A549 (cell line): ENCODE data around the gene KLF6. TPM values are rescaled to one million over a fixed set of nuclear protein-coding genes. Genes with fewer than 3 reads are reported as not detected.

Source experiments
- ATAC-seq, 2 experiments: fragments of 200-7000 bp in 1 of 2; fragments of >200 bp in 1 of 2; cut with Nextera tagmentation in 1 of 2; cut with Tn5 transposase in 1 of 2; 3 replicates each; pipeline versions ENCODE4 v1.8.0 to v1.9.1; 2018 to 2020; ENCODE audit warnings: mild to moderate bottlenecking in 1 of 2, moderate library complexity in 1 of 2
- CTCF ChIA-PET: fragments of 300-600 bp; sonication (Branson Sonifier 250); formaldehyde crosslinking; extraction: SDS; loops from one replicate; lab custom pipeline; 2021; ENCODE audit warnings: antibody characterized with exemption, inconsistent platforms; lab: Yijun Ruan, JAX
- POLR2A ChIA-PET: fragments of 350-600 bp; formaldehyde crosslinking; extraction: SDS; loops from one replicate; lab custom pipeline; 2021; ENCODE audit warnings: antibody characterized with exemption, inconsistent platforms; lab: Yijun Ruan, JAX
- DNase-seq, 2 experiments: peaks; one replicate each; pipeline versions ENCODE4 v3.0.0 to v3.0.0-alpha.2; 2011 to 2016; ENCODE audit warnings: low read depth in 1 of 2, low spot score in 1 of 2
- FAIRE-seq: peaks from 2 replicates; lab custom pipeline; 2011; peaks lifted over from hg19 to GRCh38; lab: Jason Lieb, UNC
- H3K27ac ChIP-seq, 2 experiments: fragments of >200 bp; sonication (Bioruptor Twin); formaldehyde crosslinking; 3 replicates each; pipeline ENCODE4 v1.5.1; 2016 to 2017
- H3K4me1 ChIP-seq: fragments of >200 bp; sonication (Bioruptor Twin); formaldehyde crosslinking; 3 replicates; pipeline ENCODE4 v1.6.1; 2016
- H3K4me2 ChIP-seq: fragments of >200 bp; sonication (Bioruptor Twin); formaldehyde crosslinking; 3 replicates; pipeline ENCODE4 v1.6.1; 2016
- H3K4me3 ChIP-seq: fragments of >200 bp; sonication (Bioruptor Twin); formaldehyde crosslinking; 3 replicates; pipeline ENCODE4 v1.5.1; 2016
- H3K9me3 ChIP-seq: fragments of >200 bp; sonication (Bioruptor Twin); formaldehyde crosslinking; 3 replicates; pipeline ENCODE4 v1.6.1; 2016
- BHLHE40 ChIP-seq: IDR thresholded peaks from 2 replicates; pipeline ENCODE4 v1.6.1; 2012; ENCODE audit warnings: low read depth, low read length, inconsistent platforms
- CBX2 ChIP-seq: fragments of 200-600 bp; sonication (generic); IDR thresholded peaks from 2 replicates; pipeline ENCODE4 v1.6.1; 2016; ENCODE audit warnings: low read depth, mild to moderate bottlenecking, borderline replicate concordance
- CEBPB ChIP-seq, 2 experiments: fragments of >200 bp in 1 of 2; sonication (Bioruptor Twin) in 1 of 2; formaldehyde crosslinking in 1 of 2; IDR thresholded peaks; 2 replicates each; pipeline ENCODE4 v1.6.1; 2012 to 2016
- CHD2 ChIP-seq: fragments of 150-350 bp; IDR thresholded peaks from 2 replicates; pipeline ENCODE4 v1.6.1; 2014; ENCODE audit warnings: low read length; ENCODE audit not compliant: partially characterized antibody
- FOSB ChIP-seq: fragments of 250-450 bp; sonication (Bioruptor Pico); IDR thresholded peaks from 2 replicates; pipeline ENCODE4 v1.5.0; 2020; ENCODE audit warnings: mild to moderate bottlenecking, moderate library complexity
- FOSL2 ChIP-seq, 2 experiments: fragments of 450-650 bp in 1 of 2; fragments of >200 bp in 1 of 2; sonication (Bioruptor Twin) in 1 of 2; formaldehyde crosslinking; IDR thresholded peaks; 2 replicates each; pipeline versions ENCODE4 v1.5.0 to v1.6.1; 2016 to 2020; ENCODE audit warnings: mild to moderate bottlenecking in 1 of 2, moderate library complexity in 1 of 2
- GATA3 ChIP-seq: IDR thresholded peaks from 2 replicates; pipeline ENCODE4 v1.6.1; 2012; ENCODE audit warnings: borderline replicate concordance
- HOXA7 ChIP-seq: fragments of 250-450 bp; sonication (Bioruptor Pico); IDR thresholded peaks from 2 replicates; pipeline ENCODE4 v1.5.0; 2020; ENCODE audit warnings: mild to moderate bottlenecking, moderate library complexity
- JUN ChIP-seq, 2 experiments: fragments of >200 bp; sonication (Bioruptor Twin); formaldehyde crosslinking; IDR thresholded peaks; 2 replicates in 1 of 2; 3 replicates in 1 of 2; pipeline ENCODE4 v1.6.1; 2016 to 2017
- JUNB ChIP-seq: fragments of >200 bp; sonication (Bioruptor Twin); formaldehyde crosslinking; IDR thresholded peaks from 2 replicates; pipeline ENCODE4 v1.6.1; 2016
- KDM1A ChIP-seq: fragments of 200-600 bp; sonication (generic); IDR thresholded peaks from 2 replicates; pipeline ENCODE4 v1.6.1; 2016; ENCODE audit warnings: low read depth, mild to moderate bottlenecking
- KDM5A ChIP-seq: fragments of 200-600 bp; sonication (generic); IDR thresholded peaks from 2 replicates; pipeline ENCODE4 v1.6.1; 2016; ENCODE audit warnings: antibody characterized with exemption, mild to moderate bottlenecking
- MYC ChIP-seq: IDR thresholded peaks from 2 replicates; pipeline ENCODE4 v1.6.1; 2012; ENCODE audit warnings: mild to moderate bottlenecking, inconsistent platforms, low read length, improper control_type of control experiment, borderline replicate concordance
- RFX5 ChIP-seq: fragments of 450-650 bp; IDR thresholded peaks from 2 replicates; pipeline ENCODE4 v1.7.1; 2014; ENCODE audit warnings: antibody characterized with exemption, mild to moderate bottlenecking, moderate library complexity
- SMC3 ChIP-seq: fragments of >200 bp; sonication (Bioruptor Twin); formaldehyde crosslinking; IDR thresholded peaks from 3 replicates; pipeline ENCODE4 v1.6.1; 2018; ENCODE audit warnings: inconsistent platforms
- TFCP2L1 ChIP-seq: fragments of 250-450 bp; sonication (Bioruptor Pico); IDR thresholded peaks from 2 replicates; pipeline ENCODE4 v1.5.0; 2021; ENCODE audit warnings: mild to moderate bottlenecking
- ZNF302 ChIP-seq: fragments of 250-450 bp; sonication (Bioruptor Pico); IDR thresholded peaks from 2 replicates; pipeline ENCODE4 v1.9.0; 2021; ENCODE audit warnings: inconsistent platforms, mild to moderate bottlenecking, moderate library complexity
- WGBS: methylation state at CpG from one replicate; pipeline ENCODE4 v1.1.6; 2017; ENCODE audit errors: missing lambda C conversion rate; 5-methylcytosine and 5-hydroxymethylcytosine counted together
- polyA plus RNA-seq, 4 experiments: library from polyadenylated mRNA; depleted of rRNA in 3 of 4; stranded (reverse); fragments of >200 nt; fragmentation: RNase III in 1 of 4; extraction: RNeasy Plus Mini Kit Qiagen cat#74134 plus additional on column Dnase treatment in 1 of 4; gene quantifications; 2 replicates in 3 of 4; 3 replicates in 1 of 4; pipeline ENCODE4 v1.2.3, GENCODE V29; 2011 to 2017
- TF ChIP-seq, protein P1 (sequence below): IDR thresholded peaks from 2 replicates; pipeline ENCODE4 v1.6.1; 2012
- TF ChIP-seq, protein P2 (sequence below): fragments of 250-450 bp; sonication (Bioruptor Pico); IDR thresholded peaks from 2 replicates; pipeline ENCODE4 v1.5.0; 2021; ENCODE audit warnings: mild to moderate bottlenecking, moderate library complexity, borderline replicate concordance
- TF ChIP-seq, protein P3 (sequence below): fragments of 250-450 bp; sonication (Bioruptor Pico); IDR thresholded peaks from 2 replicates; pipeline ENCODE4 v1.5.0; 2020; ENCODE audit warnings: low read depth, mild to moderate bottlenecking, moderate library complexity
- TF ChIP-seq, protein P4 (sequence below): fragments of 150-350 bp; IDR thresholded peaks from 2 replicates; pipeline ENCODE4 v1.6.1; 2014; ENCODE audit warnings: low read depth, mild to moderate bottlenecking, low read length
- TF ChIP-seq, protein P5 (sequence below): fragments of >200 bp; sonication (Bioruptor Twin); formaldehyde crosslinking; IDR thresholded peaks from 2 replicates; pipeline ENCODE4 v1.6.1; 2016
- TF ChIP-seq, protein P6 (sequence below): fragments of >200 bp; sonication (Bioruptor Twin); formaldehyde crosslinking; IDR thresholded peaks from 3 replicates; pipeline ENCODE4 v1.6.1; 2016

KLF6 gene
- polyA plus RNA-seq, 2 of the 4 experiments (the other 2 are of a cell fraction) = 31.9 to 86.8 TPM

DNA sequence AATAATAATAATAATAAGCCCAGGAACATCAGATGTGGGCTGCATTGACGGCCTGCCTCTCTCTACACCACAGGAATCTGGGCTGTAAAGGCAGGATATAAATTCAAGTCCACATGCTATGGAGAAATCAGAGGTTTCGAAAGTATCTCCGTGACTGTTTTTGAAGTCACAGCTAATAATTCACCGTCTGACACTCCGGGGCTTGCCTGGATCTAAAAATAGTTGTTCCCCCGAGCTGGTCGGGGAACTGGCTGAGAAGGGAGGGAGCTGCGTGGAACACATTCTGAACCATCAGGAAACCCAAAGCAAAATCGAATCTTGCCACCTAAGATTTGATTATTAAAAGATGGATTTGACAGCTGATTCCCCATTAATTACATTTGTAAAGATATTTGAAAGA is 35.4 kb downstream of the KLF6 start (continued):
- TF ChIP-seq FOSB (CRISPR knock-in tag) (no peak), MYC (no peak), GATA3 (no peak)
- TF ChIP-seq, protein P1, sequence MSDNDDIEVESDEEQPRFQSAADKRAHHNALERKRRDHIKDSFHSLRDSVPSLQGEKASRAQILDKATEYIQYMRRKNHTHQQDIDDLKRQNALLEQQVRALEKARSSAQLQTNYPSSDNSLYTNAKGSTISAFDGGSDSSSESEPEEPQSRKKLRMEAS = no peak

DNA sequence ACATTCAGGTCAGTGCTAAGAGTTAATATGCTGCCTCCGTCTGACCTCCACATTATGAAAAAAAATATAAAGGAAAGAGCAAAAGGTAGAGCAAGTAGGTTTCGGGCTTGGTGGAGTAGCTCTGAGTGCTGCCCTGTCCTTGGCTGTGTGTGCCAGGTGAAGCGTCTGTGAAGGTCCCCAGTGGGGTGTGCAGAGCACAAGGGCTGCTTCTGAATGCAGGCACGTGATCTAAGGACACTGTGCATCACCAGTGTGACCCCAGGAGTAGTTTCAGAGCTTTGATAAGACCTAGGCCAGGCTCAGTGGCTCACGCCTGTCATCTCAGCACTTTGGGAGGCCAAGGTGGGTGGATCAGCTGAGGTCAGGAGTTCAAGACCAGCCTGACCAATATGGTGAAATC is 36.0 kb downstream of the KLF6 start:
- Histone ChIP-seq H3K4me3 (no peak overlapping the region), H3K9me3 (no peaks in the 10 kb centered on the region), H3K27ac (no peak overlapping the region), H3K4me1 (no peaks in the 10 kb centered on the region; the same call in 2 of the 3 replicates), H3K4me2 (no peak overlapping the region)
- TF ChIP-seq CBX2 (no peak), TFCP2L1 (CRISPR knock-in tag) (no peak), JUNB (no peak)
- TF ChIP-seq, protein P2, sequence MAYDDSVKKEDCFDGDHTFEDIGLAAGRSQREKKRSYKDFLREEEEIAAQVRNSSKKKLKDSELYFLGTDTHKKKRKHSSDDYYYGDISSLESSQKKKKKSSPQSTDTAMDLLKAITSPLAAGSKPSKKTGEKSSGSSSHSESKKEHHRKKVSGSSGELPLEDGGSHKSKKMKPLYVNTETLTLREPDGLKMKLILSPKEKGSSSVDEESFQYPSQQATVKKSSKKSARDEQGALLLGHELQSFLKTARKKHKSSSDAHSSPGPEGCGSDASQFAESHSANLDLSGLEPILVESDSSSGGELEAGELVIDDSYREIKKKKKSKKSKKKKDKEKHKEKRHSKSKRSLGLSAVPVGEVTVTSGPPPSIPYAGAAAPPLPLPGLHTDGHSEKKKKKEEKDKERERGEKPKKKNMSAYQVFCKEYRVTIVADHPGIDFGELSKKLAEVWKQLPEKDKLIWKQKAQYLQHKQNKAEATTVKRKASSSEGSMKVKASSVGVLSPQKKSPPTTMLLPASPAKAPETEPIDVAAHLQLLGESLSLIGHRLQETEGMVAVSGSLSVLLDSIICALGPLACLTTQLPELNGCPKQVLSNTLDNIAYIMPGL (CRISPR knock-in tag) = no peak
- TF ChIP-seq, protein P3, sequence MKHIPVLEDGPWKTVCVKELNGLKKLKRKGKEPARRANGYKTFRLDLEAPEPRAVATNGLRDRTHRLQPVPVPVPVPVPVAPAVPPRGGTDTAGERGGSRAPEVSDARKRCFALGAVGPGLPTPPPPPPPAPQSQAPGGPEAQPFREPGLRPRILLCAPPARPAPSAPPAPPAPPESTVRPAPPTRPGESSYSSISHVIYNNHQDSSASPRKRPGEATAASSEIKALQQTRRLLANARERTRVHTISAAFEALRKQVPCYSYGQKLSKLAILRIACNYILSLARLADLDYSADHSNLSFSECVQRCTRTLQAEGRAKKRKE (CRISPR knock-in tag) = no peak
- ATAC-seq (no peak), DNase-seq (no peak), FAIRE-seq (no peak)
- ChIA-PET CTCF (no interaction called here), POLR2A (interaction anchor here (1.0 kb wide), 1 partner anchor 9 kb away, joined by 3 read pairs; no protein-coding TSS in a partner anchor)
- WGBS = 81% methylated on average over 5 of the region's 5 CpGs

DNA sequence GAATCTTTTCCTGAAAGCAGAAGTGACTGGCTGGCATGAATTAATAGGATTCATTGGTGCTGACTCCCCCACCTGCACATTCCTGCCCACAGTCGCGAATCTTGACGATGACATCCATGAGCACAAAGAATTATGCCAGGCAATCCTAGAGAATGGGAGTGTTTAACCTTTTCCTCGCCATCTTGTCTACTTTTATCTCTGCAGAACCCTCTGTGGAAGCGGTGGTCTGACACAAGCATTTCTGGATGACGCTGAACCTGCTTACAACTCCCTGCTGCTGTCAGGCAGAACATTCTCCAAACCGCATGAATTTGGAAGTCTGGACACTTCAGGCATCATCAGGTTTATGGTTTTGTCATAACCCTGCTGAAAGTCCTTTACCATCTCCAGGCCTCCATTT is 36.5 kb downstream of the KLF6 start:
- TF ChIP-seq KDM5A = no peak
- TF ChIP-seq KDM1A = no peak
- TF ChIP-seq CHD2 = no peak
- TF ChIP-seq, protein P4, sequence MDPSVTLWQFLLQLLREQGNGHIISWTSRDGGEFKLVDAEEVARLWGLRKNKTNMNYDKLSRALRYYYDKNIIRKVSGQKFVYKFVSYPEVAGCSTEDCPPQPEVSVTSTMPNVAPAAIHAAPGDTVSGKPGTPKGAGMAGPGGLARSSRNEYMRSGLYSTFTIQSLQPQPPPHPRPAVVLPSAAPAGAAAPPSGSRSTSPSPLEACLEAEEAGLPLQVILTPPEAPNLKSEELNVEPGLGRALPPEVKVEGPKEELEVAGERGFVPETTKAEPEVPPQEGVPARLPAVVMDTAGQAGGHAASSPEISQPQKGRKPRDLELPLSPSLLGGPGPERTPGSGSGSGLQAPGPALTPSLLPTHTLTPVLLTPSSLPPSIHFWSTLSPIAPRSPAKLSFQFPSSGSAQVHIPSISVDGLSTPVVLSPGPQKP = no peak
- TF ChIP-seq, protein P5, sequence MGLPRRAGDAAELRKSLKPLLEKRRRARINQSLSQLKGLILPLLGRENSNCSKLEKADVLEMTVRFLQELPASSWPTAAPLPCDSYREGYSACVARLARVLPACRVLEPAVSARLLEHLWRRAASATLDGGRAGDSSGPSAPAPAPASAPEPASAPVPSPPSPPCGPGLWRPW = no peak
- TF ChIP-seq, all 56 proteins: peak for 0
- 92% methylated on average over 7 of the region's 7 CpGs for WGBS
- FAIRE-seq = no peak
- H3K4me1 ChIP-seq = no peaks in the 10 kb centered on the region
- no peak overlapping the region for H3K27ac ChIP-seq
- H3K4me2 ChIP-seq = no peak overlapping the region
- DNase-seq = no peak
- H3K9me3 ChIP-seq = no peaks in the 10 kb centered on the region
- ChIA-PET CTCF (interaction anchor here (1.0 kb wide), 1 partner anchor 150 kb away, joined by 4 read pairs; no protein-coding TSS in a partner anchor), POLR2A (interaction anchor here (0.7 kb wide), 1 partner anchor 22 kb away, joined by 6 read pairs; no protein-coding TSS in a partner anchor)
- no peak for ATAC-seq
- no peak overlapping the region for H3K4me3 ChIP-seq

DNA sequence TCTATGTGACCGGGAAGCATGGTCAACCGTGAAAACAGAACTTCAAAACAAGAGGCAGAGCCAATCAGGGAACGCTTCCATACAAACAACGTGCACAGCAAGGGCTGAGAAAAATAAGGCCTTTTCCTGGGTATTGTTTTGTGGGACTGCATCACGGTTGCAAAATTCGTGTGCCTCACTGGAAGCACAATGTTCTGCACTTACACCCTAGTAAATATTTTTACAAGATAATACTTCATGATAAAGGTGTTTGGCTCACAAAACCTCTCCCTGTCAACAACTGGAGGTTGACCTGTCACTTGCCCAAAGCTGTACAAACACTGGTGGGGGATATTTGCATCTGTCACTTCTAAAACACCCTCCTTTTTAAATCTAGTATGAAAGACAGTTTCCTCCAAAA is 37.0 kb downstream of the KLF6 start:
- ATAC-seq (no peak), DNase-seq (no peak), FAIRE-seq (no peak)
- Histone ChIP-seq H3K4me2 (no peak overlapping the region), H3K9me3 (no peaks in the 10 kb centered on the region), H3K27ac (no peak overlapping the region), H3K4me3 (no peak overlapping the region), H3K4me1 (no peaks in the 10 kb centered on the region)
- CTCF ChIA-PET = interaction anchor here (1.0 to 1.7 kb wide), 3 partner anchors 14 to 508 kb away, joined by 3 to 5 read pairs (median 4); no protein-coding TSS in a partner anchor
- POLR2A ChIA-PET = interaction anchor here (0.7 kb wide), 1 partner anchor 22 kb away, joined by 6 read pairs; no protein-coding TSS in a partner anchor
- 70% methylated on average over 6 of the region's 6 CpGs for WGBS
- TF ChIP-seq ZNF302 (CRISPR knock-in tag) (no peak), CBX2 (no peak), JUN (IDR thresholded peaks at IDR 0.05) (no peak), JUNB (no peak), HOXA7 (CRISPR knock-in tag) (no peak), BHLHE40 (no peak), CEBPB (IDR thresholded peaks at IDR 0.05) (no peak), RFX5 (no peak), SMC3 (no peak), FOSL2 (IDR thresholded peaks at IDR 0.05) (no peak), FOSL2 (CRISPR knock-in tag; IDR thresholded peaks at IDR 0.05) (no peak)
- TF ChIP-seq, protein P2 (CRISPR knock-in tag) = no peak
- TF ChIP-seq, protein P1 = no peak
- TF ChIP-seq, protein P6, sequence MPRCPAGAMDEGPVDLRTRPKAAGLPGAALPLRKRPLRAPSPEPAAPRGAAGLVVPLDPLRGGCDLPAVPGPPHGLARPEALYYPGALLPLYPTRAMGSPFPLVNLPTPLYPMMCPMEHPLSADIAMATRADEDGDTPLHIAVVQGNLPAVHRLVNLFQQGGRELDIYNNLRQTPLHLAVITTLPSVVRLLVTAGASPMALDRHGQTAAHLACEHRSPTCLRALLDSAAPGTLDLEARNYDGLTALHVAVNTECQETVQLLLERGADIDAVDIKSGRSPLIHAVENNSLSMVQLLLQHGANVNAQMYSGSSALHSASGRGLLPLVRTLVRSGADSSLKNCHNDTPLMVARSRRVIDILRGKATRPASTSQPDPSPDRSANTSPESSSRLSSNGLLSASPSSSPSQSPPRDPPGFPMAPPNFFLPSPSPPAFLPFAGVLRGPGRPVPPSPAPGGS = no peak
